GM10847 (cell line): ENCODE data around the gene SLC5A2.
A peak's percentile ranks its signal among the peaks of the same experiment; 100 is the strongest.

Experiments
- POLR2A ChIP-seq: IDR thresholded peaks from 2 replicates; pipeline ENCODE4 v1.6.1; 2011; ENCODE audit not compliant: insufficient read length; ENCODE audit errors: extremely low read depth

SLC5A2 gene

DNA sequence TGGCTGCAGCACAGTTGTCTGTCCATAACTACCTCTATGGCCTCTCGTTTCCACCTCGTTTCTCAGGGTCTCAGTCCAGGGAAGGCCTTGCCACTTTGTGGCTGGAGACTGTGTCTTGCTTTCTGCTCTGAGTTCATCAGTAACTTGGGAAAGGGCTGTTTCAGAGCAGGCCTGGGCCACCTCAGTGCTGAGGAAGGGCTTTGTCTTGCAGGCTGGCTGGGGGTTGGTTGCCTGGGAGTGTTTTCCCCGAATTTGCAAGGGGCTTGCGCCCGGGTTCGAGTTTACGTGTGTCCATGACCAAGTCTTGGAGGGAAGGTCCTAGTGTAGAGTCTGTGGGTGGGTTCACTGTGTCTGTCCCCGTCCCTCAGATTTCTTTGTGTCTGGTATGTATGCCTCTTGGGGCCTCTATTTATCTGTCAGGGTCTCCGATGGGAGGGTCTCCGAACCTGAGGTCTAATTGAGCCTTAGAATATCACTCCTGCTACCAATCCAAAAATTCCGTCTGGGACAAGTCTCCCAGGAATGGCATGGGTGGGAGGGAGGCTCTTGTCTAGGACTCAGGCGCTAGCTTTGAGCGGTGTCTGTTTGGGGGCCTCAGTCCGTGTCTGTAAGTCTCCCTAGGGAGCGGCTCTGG, 11.6 kb upstream of the SLC5A2 start:
- no peak for TF ChIP-seq POLR2A

- TF ChIP-seq POLR2A = no peak
Observed at GRCh38 chr16:31471875-31472708, 10.8 kb upstream of the SLC5A2 start, which contains the start of gene TGFB1I1. Gene TGFB1I1 (plus strand): TSS chr16:31472152. CDS start chr16:31472189, 37 bp downstream.

- TF ChIP-seq POLR2A = no peak
Observed at GRCh38 chr16:31472709-31473203, 10.2 kb upstream of the SLC5A2 start.

- no peak for TF ChIP-seq POLR2A
Observed at GRCh38 chr16:31473264-31473984, 9.5 kb upstream of the SLC5A2 start.

DNA sequence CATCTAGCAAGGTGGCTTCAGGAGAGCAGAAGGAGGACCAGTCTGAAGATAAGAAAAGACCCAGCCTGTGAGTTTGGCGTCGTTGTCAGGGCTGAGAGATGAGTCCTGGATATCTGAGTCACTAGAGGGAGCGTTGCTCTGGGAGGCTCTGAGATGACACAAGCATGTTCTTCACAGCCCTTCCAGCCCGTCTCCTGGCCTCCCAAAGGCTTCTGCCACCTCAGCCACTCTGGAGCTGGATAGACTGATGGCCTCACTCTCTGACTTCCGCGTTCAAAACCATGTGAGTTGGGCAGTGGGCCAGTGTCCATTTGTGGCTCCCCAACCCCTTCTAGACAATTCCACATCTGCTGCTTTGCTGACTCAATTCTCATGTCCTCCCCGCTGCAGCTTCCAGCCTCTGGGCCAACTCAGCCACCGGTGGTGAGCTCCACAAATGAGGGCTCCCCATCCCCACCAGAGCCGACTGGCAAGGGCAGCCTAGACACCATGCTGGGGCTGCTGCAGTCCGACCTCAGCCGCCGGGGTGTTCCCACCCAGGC, 8.7 kb upstream of the SLC5A2 start:
- TF ChIP-seq POLR2A = no peak

- TF ChIP-seq POLR2A = no peak
Observed at GRCh38 chr16:31474773-31475738, 7.9 kb upstream of the SLC5A2 start.

DNA sequence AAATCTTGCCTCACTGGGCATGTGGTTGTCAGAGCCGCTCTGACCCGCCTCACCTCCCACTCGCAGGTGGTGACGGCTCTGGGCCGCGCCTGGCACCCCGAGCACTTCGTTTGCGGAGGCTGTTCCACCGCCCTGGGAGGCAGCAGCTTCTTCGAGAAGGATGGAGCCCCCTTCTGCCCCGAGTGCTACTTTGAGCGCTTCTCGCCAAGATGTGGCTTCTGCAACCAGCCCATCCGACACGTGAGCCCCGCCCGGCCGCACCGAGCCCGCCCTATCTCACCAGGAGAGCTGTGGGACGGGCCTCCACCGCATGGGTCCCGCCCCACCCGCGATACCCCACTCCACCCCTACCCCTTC, 7.0 kb upstream of the SLC5A2 start:
- no peak for TF ChIP-seq POLR2A

DNA sequence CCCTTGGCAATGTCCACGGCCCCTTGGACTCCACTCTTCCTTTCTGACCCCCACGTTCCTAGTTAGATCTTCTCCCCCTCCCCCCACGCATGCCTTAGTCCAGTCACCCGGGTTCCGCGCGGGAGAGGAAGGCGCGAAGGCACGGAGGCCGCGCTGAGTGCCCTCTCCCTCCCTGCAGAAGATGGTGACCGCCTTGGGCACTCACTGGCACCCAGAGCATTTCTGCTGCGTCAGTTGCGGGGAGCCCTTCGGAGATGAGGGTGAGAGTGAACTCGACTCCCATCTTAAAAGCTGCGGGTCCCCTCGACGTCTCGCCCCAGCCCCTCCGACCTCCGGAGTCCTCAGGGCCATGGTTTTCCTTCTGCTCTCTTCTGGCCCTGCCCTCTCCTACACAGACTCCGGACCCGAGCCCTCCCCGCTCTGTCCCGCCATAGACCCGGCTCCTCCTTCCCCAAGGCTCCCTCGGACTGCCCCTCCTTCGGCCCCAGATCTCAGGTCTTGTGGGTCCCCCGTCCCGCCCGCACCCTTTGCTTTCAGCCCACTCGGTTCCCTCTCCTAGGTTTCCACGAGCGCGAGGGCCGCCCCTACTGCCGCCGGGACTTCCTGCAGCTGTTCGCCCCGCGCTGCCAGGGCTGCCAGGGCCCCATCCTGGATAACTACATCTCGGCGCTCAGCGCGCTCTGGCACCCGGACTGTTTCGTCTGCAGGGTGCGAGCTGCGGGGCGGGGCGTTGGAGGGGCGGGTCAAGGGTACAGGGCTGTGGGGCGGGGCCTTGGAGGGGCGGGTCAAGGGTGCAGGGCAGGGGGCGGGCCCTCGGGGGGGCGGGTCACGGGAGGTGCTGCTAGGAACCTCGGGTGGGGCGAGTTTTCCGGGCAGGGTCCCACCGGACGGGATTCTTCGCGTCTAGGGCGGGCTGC, 6.4 kb upstream of the SLC5A2 start:
- peak; percentile 34 for TF ChIP-seq POLR2A

- TF ChIP-seq POLR2A = no peak
Observed at GRCh38 chr16:31477220-31478216, 5.4 kb upstream of the SLC5A2 start.

DNA sequence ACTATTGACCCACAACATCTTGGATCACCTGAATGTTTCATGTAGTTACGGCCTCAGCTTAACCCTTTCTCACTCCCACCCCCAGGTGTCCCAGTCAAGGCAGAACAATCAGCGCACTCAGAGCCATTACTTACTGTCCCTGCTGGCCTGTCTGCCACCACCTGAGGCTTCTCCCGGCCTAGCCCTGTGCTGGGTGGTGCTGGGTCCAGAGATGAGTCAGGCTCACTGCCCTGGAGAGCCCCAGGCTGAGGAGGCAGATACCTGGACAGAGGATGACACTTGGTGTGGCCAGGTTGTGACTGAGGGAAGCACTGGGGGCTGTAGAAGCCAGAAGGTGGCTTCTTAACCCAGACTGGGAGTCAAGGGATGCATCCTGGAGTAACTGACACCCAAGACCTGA, 4.0 kb upstream of the SLC5A2 start:
- TF ChIP-seq POLR2A = no peak

- no peak for TF ChIP-seq POLR2A
Observed at GRCh38 chr16:31479751-31480150, 3.2 kb upstream of the SLC5A2 start.

GRCh38 chr16:31480851-31481536, 1.9 kb upstream of the SLC5A2 start:
- no peak for TF ChIP-seq POLR2A
